ENCODE results near the gene KDR.

- TF ChIP-seq POLR2A (IDR thresholded peaks at IDR 0.05; ENCODE audit: low read depth): no peak
- no peak for TF ChIP-seq CTCF (IDR thresholded peaks at IDR 0.05)
- TF ChIP-seq POLR2AphosphoS5 (IDR thresholded peaks at IDR 0.05): no peak
Measured at GRCh38 chr4:55029321-55029720, 96.1 kb downstream of the KDR start.

Data from esophagus muscularis mucosa (tissue), 3 donors.